HFFc6 (cell line): ENCODE results near the gene PAMR1. TPM values are rescaled to one million over a fixed set of nuclear protein-coding genes. Genes with fewer than 3 reads are reported as not detected.

ENCODE experiments used
- DNase-seq: peaks from one replicate; pipeline ENCODE4 v3.0.0-alpha.2; 2018
- H3K27ac Mint-ChIP-seq: 2 replicates; pipeline ENCODE4 v1.8.0; 2020; ENCODE audit warnings: mild to moderate bottlenecking, mixed read lengths
- H3K27me3 Mint-ChIP-seq: 2 replicates; pipeline ENCODE4 v1.8.0; 2021; ENCODE audit warnings: mild to moderate bottlenecking, moderate library complexity, mixed read lengths; ENCODE audit not compliant: insufficient read depth
- H3K36me3 Mint-ChIP-seq: 2 replicates; pipeline ENCODE4 v1.8.0; 2021; ENCODE audit warnings: low read depth, mixed read lengths
- H3K4me1 Mint-ChIP-seq: 2 replicates; pipeline ENCODE4 v1.8.0; 2020; ENCODE audit warnings: low read depth, mixed read lengths
- H3K4me3 Mint-ChIP-seq: 2 replicates; pipeline ENCODE4 v1.8.0; 2020; ENCODE audit warnings: mild to moderate bottlenecking, moderate library complexity, mixed read lengths
- H3K9me3 Mint-ChIP-seq: 2 replicates; pipeline ENCODE4 v1.8.0; 2020; ENCODE audit warnings: mild to moderate bottlenecking, mixed read lengths
- CTCF ChIP-seq: fragments of 200-600 bp; sonication (generic); IDR thresholded peaks from 2 replicates; pipeline ENCODE4 v1.5.0; 2021; ENCODE audit warnings: antibody characterized with exemption, mild to moderate bottlenecking
- total RNA-seq, 6 experiments: library from RNA; stranded (reverse); fragmentation: NEBNext Ultra II Directional; extraction: Animal tissue kit (Norgen Biotek cat#: 25700); gene quantifications; 2 replicates in 1 of 6; 3 replicates in 5 of 6; pipeline ENCODE4 v1.2.3, GENCODE V29; 2021

Gene PAMR1
- total RNA-seq, 6 experiments from 2014 or later, result 151 to 209 (median 191) TPM

- Mint-ChIP-seq H3K9me3 (no peaks in the 10 kb centered on the region), H3K4me3 (no peak overlapping the region), H3K27me3 (no peaks in the 10 kb centered on the region), H3K36me3 (peaks cover 4% of the 10 kb centered on the region; the same call in 1 of the 2 replicates), H3K27ac (no peak overlapping the region), H3K4me1 (peaks cover 41% of the 10 kb centered on the region)
- DNase-seq, result no peak
- no peak for TF ChIP-seq CTCF
Observed at GRCh38 chr11:35388061-35388460, 137.4 kb downstream of the PAMR1 start.

- Mint-ChIP-seq H3K4me1 (peaks cover 38% of the 10 kb centered on the region), H3K27ac (no peak overlapping the region), H3K27me3 (no peaks in the 10 kb centered on the region), H3K36me3 (peaks cover 4% of the 10 kb centered on the region; the same call in 1 of the 2 replicates), H3K9me3 (no peaks in the 10 kb centered on the region), H3K4me3 (no peak overlapping the region)
- TF ChIP-seq CTCF, result no peak
- DNase-seq, result no peak
Observed at GRCh38 chr11:35387111-35387982, 138.1 kb downstream of the PAMR1 start.

- Mint-ChIP-seq H3K4me3 (no peak overlapping the region), H3K27ac (no peak overlapping the region), H3K27me3 (0 out of 2 replicates have a peak, but pooled peaks cover 2% of the 10 kb centered on the region), H3K9me3 (no peaks in the 10 kb centered on the region), H3K4me1 (peaks cover 24% of the 10 kb centered on the region), H3K36me3 (peaks cover 18% of the 10 kb centered on the region)
- no peak for TF ChIP-seq CTCF
- no peak for DNase-seq
Observed at GRCh38 chr11:35383953-35384352, 141.5 kb downstream of the PAMR1 start.

Other genes with a start within 250 kb of the PAMR1 start
- 1 to 10 TPM; 1.7 to 2.4 (median 2.1) TPM for gene SLC1A2, start 106.1 kb downstream of the PAMR1 start, total RNA-seq
- gene FJX1, start 92.8 kb upstream of the PAMR1 start, total RNA-seq, result 10 to 100 TPM; 40.7 to 58.6 (median 46.8) TPM
- gene TRIM44, start 137.2 kb upstream of the PAMR1 start, total RNA-seq, result 10 to 100 TPM; 56.7 to 65.0 (median 60.1) TPM